GM21529 (cell line): Measurements from ENCODE around the gene CD14.
"Not testable (repeated sequence)": the region's sequence is repeated elsewhere in the genome, so short reads cannot be mapped to it uniquely, and the experiment has no call there.

ENCODE experiments used
- ATAC-seq: cut with Tn5 transposase; IDR thresholded peaks from one replicate; pipeline ENCODE4 v1.9.1; 2021; ENCODE audit not compliant: unreplicated experiment

The CD14 gene

GRCh38 chr5:140596321-140596741 is 36.6 kb downstream of the CD14 start:
- ATAC-seq, result no peak

- no peak for ATAC-seq
These were observed 37.3 kb downstream of the CD14 start for GRCh38 chr5:140595538-140596300.

- ATAC-seq, result no peak
These were observed 38.8 kb downstream of the CD14 start for GRCh38 chr5:140594169-140594568.

GRCh38 chr5:140593070-140593469 is 39.9 kb downstream of the CD14 start:
- not testable (repeated sequence) for ATAC-seq

- ATAC-seq, result no peak
These were observed 41.1 kb downstream of the CD14 start for GRCh38 chr5:140591747-140592372.

- no peak for ATAC-seq
These were observed 42.1 kb downstream of the CD14 start for GRCh38 chr5:140590861-140591260.

GRCh38 chr5:140588311-140589070 is 44.5 kb downstream of the CD14 start:
- no peak for ATAC-seq

- ATAC-seq, result no peak
These were observed 45.5 kb downstream of the CD14 start for GRCh38 chr5:140587495-140587894.
